HPDE6-E6E7 (cell line): Measurements from ENCODE around the gene MLNR.
A peak's percentile ranks its signal among the peaks of the same experiment; 100 is the strongest.

Experiments
- DNase-seq: peaks from one replicate; pipeline ENCODE4 v3.0.0; 2011; ENCODE audit warnings: missing footprints; ENCODE audit errors: extremely low spot score

The MLNR gene

GRCh38 chr13:49226613-49227012 is 6.5 kb downstream of the MLNR start:
- no peak for DNase-seq

- no peak for DNase-seq
Measured at GRCh38 chr13:49234741-49235140, 14.6 kb downstream of the MLNR start.

- DNase-seq: no peak
Measured at GRCh38 chr13:49235856-49236431, 15.8 kb downstream of the MLNR start.

DNA sequence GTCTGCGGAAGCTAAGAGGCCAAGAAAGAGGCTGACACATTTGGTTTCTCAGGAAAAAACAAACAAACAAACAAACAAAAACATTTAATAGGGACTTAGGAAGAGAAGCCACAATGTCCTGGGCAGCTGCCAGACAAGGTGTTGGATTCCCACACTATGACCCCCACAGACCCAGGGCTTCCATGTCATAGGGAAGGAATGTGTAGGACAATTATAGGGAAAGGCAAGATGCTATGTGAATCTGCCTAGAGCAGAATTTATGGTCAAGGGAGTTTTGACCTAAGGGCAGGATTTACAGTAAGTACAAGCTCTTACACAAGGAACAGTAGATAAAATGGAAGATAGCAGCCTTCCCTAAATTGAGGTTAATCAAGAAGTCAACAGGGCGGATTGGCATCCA is 18.5 kb downstream of the MLNR start:
- DNase-seq: no peak

DNA sequence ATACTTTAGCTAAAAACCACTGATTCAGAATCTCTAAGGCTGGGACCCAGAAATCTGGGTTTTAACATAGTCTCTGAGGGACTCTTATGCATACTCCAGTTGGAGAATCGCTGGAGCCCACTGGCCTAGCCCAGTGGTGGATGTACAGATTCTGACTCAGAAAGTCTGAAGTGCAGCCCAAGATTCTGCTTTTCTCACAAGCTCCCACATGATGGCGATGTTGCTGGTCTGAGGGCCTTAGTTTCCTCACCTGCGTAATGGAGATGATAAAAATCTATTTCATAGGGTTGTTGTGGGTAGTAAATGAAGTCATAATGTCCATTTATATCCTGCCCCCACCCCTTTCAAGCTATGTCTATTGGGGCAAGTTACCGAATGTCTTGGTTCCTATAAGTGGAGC is 19.9 kb downstream of the MLNR start:
- DNase-seq: no peak

DNA sequence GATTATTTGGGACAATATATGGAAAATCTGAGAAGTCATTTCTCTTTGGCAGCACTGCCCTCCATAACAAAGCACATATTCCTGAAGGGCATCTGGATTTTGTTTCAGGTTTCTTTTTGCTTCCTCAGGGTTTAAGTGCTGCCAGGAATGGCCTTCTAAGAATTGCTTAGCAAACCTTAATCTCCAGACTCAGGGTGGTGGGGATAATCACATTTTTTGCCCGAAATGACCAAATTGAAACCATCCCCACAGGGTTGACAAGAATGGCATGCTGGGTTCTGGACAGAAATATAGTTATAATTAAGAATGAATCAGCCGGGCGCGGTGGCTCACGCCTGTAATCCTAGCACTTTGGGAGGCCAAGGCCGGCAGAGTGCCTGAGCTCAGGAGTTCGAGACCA is 21.2 kb downstream of the MLNR start:
- DNase-seq: no peak

GRCh38 chr13:49245101-49245500 is 25.0 kb downstream of the MLNR start:
- no peak for DNase-seq

DNA sequence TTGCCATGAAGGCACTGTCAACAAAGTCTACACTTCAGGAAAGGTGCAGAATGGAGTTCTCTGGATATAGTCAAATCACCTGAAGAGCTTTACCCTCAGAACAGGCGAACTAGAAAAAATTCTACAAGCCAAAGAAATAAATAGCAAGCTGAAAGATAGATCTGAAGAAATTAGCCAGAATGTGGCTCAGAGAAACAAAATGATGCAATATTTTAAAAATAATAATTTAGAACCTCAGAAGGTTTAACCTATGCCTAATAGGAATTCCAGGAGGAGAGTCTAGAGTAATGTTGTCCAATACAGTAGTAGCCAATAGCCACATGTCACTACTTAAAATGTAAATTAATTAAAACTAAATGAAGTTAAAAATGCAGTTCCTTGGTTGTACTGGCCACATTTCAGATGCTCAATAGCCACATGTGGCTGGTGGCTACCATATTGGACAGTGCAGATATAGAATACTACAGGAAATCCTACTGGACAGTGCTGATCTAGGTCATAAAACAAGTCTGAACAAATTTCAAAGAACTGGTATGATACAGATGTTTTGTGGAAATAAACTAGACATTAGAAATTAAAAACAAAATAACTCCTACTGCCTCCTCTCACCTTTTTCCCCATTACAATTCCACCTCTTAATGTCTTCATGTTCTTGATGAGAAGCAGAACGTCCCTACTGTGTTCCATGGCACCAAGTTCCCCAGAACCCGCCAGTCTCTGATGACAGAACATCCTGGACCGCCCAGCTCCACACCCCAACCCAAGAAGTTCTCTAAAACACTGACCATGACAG is 26.9 kb downstream of the MLNR start:
- no peak for DNase-seq

DNA sequence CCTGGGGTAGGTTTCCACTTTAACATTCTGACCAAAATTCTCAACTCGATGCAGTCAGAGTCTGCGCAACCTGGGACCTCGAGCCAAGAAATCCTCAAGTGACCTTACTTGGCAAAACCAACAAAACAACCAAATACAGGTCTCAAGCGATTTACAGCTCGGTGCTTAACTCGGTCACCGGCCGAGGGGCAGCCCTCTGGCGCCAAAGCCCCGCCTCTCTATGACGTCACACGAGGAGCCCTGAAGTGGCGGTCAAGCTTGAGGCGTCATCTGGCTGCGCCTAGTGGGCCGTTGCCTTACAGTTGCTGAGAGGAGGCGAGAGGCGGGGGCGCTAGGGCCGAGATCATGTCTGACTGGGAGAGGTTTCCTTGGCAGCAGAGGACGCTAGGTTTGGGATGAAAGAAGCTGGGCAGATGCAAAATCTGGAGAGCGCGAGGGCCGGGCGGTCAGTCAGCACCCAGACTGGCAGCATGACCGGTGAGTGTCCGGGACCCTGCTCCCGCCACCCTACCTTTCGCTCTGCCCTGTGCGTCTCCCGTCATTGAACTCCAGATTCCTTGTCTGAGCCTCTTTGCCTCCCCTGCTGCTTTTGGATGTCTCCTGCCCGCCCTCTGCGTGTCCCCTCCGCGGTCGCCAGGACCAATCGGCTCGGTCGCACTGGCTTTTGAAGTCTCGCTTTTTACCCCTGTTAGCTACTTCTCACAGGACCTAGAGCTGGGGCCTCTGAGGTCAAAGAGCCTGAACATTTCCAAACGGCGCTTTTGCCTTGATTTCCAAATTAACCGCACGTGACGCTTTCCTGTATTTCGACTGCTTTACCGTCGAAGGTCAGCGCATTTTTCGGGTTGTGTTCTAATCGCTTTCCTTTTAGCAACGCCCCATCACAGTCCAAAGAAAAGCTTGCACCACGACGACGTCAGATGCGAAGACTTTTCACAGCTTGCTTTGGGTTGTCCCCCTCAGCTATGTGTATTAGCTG is 27.8 kb downstream of the MLNR start, which contains the start of gene CDADC1:
Gene CDADC1, plus strand, starts transcription at position 283 of the 979 bp plus-strand sequence. Its CDS starts 113 bp downstream, at position 396.
- peak; percentile 76 for DNase-seq

DNA sequence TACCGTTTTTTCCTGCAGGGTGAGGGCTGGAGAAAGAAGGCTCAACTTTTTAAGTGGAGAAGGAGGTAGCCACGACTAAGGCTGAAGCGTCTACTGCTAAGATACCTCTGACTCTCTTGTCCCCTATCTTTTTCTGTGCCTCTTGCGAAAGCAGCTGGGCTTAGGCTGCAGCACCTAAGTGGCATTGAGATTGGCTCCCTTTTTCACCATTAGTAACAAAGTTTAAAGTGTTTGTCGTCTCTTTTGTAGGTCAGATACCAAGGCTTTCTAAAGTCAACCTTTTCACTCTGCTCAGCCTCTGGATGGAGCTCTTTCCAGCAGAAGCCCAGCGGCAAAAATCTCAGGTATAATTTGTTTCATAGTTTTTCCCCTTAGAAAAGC is 28.5 kb downstream of the MLNR start:
- DNase-seq: no peak

GRCh38 chr13:49251326-49251725 is 31.2 kb downstream of the MLNR start:
- no peak for DNase-seq

DNA sequence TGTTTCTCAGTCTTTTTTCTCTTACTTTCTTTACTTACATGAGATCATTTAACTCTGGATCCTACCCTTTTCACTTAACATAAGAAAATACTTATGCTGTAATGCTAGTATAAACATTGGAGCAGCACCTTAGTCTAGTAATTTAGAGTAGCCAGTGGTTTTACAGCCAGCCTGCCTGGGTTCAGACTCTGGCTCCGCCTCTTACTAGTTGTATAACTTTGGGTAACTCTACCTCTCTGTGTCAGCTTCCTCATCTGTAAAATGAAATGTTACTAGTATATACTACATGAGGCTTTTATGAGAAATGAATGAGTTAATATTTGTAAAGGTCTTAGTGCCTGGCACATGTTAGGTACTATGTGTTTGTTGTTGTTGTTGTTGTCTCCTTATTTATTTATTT is 33.2 kb downstream of the MLNR start:
- no peak for DNase-seq

GRCh38 chr13:49254007-49254406 is 33.9 kb downstream of the MLNR start:
- DNase-seq: no peak

- DNase-seq: no peak
Measured at GRCh38 chr13:49256841-49257240, 36.7 kb downstream of the MLNR start.

- DNase-seq: no peak
Measured at GRCh38 chr13:49258089-49258796, 38.1 kb downstream of the MLNR start.

DNA sequence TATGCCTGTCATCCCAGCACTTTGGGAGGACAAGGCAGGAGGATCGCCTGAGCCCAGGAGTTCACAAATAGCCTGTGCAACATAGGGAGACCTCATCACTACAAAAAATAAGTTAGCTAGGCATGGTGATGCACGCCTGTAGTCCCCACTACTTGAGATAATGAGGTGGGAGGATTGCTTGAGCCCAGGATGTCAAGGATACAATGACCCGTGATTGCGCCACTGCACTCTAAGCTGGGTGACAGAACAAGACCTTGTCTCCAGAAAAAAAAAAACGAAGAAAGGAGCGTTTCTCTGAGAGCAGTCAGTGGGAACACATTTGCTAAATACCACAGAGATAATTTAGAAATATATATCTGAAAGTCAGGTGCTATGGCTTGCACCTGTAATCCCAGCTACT is 39.4 kb downstream of the MLNR start:
- no peak for DNase-seq

- DNase-seq: no peak
Measured at GRCh38 chr13:49262634-49263033, 42.5 kb downstream of the MLNR start.

GRCh38 chr13:49265822-49266221 is 45.7 kb downstream of the MLNR start:
- DNase-seq: no peak

- no peak for DNase-seq
Measured at GRCh38 chr13:49271264-49271663, 51.1 kb downstream of the MLNR start.
